NCI-H748 (cell line): ENCODE data around the gene NDNF.

Experiments used
- DNase-seq: peaks from one replicate; lab custom pipeline; 2025; ENCODE audit not compliant: unreplicated experiment; lab: John Stamatoyannopoulos, UW

NDNF gene

GRCh38 chr4:121070696-121071639, 1.4 kb downstream of the NDNF start:
- DNase-seq = peak; percentile 4

DNA sequence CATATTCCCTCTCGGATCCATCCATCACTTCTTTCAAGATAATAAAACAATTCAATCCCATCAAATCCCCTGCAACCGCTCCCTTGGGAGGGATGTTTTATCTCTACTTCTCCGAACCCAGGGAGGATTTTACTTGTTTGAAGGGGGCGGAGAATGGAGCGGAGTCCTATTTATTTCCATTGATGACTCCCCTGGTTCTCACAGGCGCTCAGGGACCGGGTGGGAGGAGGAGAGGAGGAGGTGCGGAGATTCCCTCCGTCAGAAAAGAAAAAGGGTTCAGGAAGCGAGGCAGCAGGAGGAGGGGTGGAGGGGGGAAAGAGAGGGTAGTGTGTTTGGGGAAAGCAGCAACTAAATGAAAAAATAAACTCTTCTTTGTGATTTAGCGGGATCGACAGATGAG, 2.1 kb downstream of the NDNF start:
- DNase-seq = no peak

DNA sequence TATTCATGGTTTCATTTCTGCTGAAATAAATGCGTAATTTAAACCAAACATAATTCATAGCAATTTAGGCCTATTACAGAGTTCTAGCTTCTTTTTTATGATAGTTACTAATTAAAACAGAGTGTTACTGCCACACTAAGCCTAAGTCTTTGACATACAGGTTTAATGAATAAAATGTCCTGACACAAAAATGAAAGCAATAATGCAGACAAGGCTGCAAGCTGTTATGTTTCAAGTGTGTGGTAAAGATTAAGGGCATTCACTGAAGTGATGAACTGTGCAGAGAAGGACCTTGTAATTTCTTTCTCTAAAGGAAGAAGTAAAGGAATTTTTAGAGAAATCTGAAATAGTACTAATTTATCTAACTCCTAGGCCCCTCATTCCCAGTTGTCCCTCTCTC, 2.9 kb downstream of the NDNF start:
- no peak for DNase-seq

DNA sequence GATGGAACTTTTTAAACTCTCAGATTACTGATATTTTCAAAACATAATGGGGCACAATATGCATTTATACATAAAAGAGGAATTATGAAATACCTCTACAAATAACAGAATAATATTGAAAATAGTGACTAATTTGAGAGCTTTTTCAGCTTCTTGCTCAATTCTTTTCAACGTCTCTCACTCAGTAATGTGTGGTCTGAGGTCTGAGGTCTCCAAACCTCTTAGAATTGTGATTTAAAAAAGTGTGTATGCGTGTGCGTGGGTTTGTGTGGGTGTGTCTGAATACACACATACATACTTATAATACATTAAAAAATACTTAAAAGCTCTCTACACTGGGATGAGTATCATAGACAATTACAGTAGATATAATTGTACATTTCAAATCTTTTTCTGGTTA, 7.9 kb downstream of the NDNF start:
- DNase-seq = no peak

DNA sequence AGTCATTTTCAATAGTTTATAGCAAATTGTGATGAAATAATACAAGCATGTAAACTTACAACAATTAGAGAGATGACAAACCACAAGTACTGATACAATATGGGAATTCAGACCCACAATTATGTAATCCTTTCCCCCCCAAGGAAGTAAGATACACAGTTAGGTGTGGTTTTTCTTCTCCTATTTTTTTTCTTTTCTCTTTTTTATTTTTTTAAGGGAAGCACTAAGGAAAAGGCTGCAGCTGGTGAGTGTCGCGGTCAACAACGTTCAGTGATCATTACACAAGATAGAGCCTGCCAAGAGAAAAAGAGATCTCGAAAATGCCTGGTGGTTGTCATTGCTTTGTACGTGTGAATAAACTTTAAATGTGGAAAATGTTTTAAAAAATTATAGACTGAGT, 9.8 kb downstream of the NDNF start:
- DNase-seq = no peak

GRCh38 chr4:121061861-121062260, 10.5 kb downstream of the NDNF start:
- no peak for DNase-seq

GRCh38 chr4:121061215-121061614, 11.1 kb downstream of the NDNF start:
- no peak for DNase-seq

- DNase-seq = peak; percentile 47
Observed at GRCh38 chr4:121057466-121057922, 14.8 kb downstream of the NDNF start.

DNA sequence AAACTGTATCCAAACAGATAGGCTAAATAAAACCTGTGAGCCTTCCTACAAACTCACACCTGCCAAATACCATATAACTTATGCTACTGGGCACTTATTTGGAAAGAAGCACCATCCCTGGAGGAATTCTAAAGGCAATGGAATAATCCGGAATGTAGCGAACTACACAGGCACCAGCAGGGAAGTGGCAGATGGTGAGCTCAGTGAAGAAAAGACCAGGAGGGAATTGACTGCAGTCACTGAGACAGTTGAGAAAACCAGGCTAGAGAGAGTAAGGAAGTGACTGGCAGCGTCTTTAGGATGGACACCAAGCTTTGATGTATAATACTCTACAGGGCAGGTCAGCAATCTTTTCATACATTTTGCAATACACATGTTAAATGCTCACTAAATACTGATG, 16.3 kb downstream of the NDNF start:
- no peak for DNase-seq

DNA sequence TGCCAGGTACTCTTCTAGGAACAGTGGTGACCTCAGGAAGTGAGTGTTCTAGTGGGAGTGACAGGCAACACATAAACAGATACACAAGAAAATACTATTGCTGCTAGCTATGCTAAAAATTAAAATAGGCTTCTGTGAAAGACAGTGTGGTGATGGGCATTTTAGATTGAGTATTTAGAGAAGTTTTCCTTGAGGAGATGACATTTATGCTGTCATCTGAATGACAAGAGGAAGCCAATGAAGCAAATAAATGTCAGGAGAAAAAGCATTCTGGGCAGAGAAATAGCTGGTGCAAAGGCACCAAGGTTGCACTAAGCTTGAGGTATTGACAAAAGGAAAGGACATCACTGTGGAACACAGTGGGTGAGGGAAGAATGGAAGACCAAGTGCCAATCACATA, 18.0 kb downstream of the NDNF start:
- no peak for DNase-seq

GRCh38 chr4:121053601-121054143, 18.7 kb downstream of the NDNF start:
- DNase-seq = no peak

DNA sequence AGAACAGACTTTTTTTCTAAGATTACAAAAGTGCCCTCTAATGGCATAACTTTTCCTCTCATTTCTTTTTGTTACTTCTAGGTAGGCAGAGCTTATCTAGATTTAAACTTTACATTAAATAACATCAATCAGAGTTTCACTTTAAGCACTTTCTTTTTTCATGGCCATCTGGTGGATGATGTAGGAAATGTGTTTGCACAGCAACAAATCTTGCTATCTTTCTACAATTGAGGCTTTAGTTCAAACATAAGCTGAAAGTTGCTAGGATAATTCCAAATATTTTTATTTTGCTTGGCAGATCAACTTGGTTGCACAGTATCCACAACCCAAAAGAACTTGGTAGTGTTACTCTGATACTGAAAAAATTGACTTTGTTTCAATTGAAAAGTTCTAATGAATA, 22.0 kb downstream of the NDNF start:
- no peak for DNase-seq

DNA sequence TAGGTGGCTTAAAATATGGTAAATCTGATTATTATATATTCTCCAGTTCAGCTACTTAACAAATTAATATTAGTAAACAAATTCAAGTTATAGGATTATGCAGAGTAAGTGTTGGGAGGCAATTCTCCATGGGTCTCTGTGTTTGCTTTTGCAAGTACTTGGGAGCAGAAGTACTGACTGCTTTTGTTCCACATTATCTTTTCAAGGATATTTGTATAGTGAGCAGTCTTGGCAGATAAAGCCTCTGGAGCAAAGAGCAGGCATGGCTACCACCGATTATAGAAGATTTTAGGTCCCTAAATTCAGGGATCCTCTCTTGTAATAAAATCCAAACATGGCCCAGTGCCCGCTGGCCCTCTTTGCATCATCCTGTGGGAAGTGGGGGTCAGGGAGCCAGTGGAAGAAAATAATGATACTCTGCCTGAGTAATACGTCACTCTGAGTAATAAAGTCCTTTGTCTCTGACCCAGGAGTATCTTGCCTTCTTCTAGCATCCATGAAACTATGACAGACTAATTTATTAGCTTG, 23.2 kb downstream of the NDNF start:
- no peak for DNase-seq

DNA sequence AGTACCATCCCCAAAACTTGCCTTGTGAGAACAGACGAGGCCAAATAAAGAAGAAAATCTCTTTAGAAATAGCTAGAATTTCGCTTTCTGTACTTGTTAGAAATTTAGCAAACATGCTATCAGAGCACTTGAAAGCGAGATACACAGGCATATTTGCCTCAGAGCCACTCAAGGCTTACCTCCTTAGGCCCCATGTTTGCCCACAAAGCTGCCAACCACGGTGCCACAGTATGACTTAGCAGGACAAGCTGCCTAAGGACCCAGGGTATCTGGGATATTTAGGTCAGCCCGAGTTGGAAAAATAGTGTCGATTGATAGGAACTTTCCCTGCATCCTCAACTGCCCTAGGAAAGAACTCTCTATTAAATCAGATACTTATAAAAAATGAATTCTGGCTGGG, 24.2 kb downstream of the NDNF start:
- no peak for DNase-seq

GRCh38 chr4:121041307-121042090, 30.8 kb downstream of the NDNF start:
- DNase-seq = no peak

DNA sequence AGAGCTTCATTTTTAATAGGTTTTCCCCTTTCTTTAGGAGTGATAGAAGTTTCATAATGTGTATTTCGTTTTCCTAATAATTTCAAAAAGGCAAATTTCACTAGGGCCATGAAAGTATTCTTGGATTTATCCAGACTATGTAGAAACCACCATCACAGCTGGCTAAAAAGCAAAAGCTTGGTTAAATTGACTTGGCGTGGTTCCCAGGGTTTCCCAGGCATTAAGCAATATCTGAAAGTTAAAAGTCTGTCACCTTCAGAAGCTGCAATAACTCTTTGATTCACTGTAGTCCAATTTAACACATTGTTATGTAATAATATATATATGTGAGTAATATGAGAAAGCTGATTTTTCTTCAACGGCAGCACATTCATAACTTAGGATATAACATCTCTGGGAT, 38.3 kb downstream of the NDNF start:
- no peak for DNase-seq

DNA sequence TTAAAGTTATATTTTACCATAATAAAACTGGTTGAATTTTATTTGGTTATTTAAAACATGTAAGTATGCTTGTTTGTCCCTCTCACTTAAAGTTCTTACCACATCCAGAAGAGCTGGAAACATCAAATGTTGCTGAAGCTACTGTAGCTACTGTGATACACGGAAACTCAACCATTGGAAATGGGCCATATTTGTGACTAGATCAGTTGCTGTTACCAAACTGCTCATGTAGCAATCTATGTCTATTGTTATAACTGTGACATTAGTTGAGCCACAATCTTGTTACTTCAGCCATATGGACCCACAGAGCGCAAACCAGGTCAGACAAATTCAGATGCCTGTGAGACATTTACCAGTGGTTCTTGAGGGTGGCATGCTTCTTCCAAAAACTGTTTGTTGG, 41.6 kb downstream of the NDNF start:
- DNase-seq = no peak

GRCh38 chr4:121030131-121030530, 42.2 kb downstream of the NDNF start:
- no peak for DNase-seq

GRCh38 chr4:121026034-121026433, 46.3 kb downstream of the NDNF start:
- no peak for DNase-seq

DNA sequence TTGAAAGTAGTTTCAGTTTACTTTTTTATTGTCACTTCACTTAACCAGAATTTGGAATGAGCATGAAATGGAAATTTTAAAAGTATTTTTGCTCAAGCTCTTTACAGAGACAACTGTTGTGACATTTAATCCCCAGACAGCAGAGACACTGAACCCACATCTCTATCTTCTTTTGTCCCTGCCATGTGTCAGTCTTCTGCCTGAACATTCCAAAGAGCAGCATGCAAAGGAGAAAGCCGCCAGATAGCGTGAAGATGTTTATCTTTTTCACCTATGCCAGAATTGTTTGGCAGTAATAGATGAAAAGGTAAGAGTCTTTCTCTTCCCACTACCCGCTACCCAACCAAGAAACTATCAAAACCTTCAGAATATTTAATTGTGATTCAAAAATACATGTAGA, 46.8 kb downstream of the NDNF start:
- DNase-seq = no peak

- DNase-seq = no peak
Observed at GRCh38 chr4:121018543-121018942, 53.8 kb downstream of the NDNF start.

GRCh38 chr4:121016611-121017010, 55.7 kb downstream of the NDNF start:
- DNase-seq = peak; percentile 6
